Suppressor macrophage (primary cell): ENCODE data around the gene SH3TC2.

Experiments used
- DNase-seq, 4 experiments: peaks; one replicate each; pipeline ENCODE4 v3.0.0-alpha.2; 2020 to 2022

The SH3TC2 gene

GRCh38 chr5:149060325-149060724 lies 2.5 kb downstream of the SH3TC2 start:
- peak in 2 of 4 experiments; percentile 28 to 29 for DNase-seq

GRCh38 chr5:149056616-149057165 lies 6.2 kb downstream of the SH3TC2 start:
- DNase-seq = no peak

GRCh38 chr5:149054416-149054815 lies 8.4 kb downstream of the SH3TC2 start:
- DNase-seq = no peak

GRCh38 chr5:149053072-149053695 lies 9.7 kb downstream of the SH3TC2 start:
- no peak for DNase-seq

- no peak for DNase-seq
These were observed 13.5 kb downstream of the SH3TC2 start for GRCh38 chr5:149049371-149049781.

- DNase-seq = no peak
These were observed 14.1 kb downstream of the SH3TC2 start for GRCh38 chr5:149048811-149049210.

GRCh38 chr5:149047462-149047861 lies 15.4 kb downstream of the SH3TC2 start:
- DNase-seq = no peak

- no peak for DNase-seq
These were observed 16.5 kb downstream of the SH3TC2 start for GRCh38 chr5:149046196-149046829.

- DNase-seq = peak in 2 of 4 experiments; percentile 63 to 64
These were observed 17.8 kb downstream of the SH3TC2 start for GRCh38 chr5:149045089-149045460.

- peak; percentile 29 to 64 (median 48) for DNase-seq
These were observed 18.3 kb downstream of the SH3TC2 start for GRCh38 chr5:149044453-149045088.

- no peak for DNase-seq
These were observed 19.2 kb downstream of the SH3TC2 start for GRCh38 chr5:149043641-149044040.

GRCh38 chr5:149042865-149043264 lies 20.0 kb downstream of the SH3TC2 start:
- DNase-seq = peak in 1 of 4 experiments; percentile 18

- DNase-seq = peak in 1 of 4 experiments; percentile 5
These were observed 21.6 kb downstream of the SH3TC2 start for GRCh38 chr5:149041242-149041641.

GRCh38 chr5:149040421-149040820 lies 22.4 kb downstream of the SH3TC2 start:
- no peak for DNase-seq

GRCh38 chr5:149039506-149039905 lies 23.4 kb downstream of the SH3TC2 start:
- peak; percentile 45 to 70 (median 64) for DNase-seq

GRCh38 chr5:149038336-149039080 lies 24.4 kb downstream of the SH3TC2 start:
- peak in 1 of 4 experiments; percentile 4 for DNase-seq

GRCh38 chr5:149037817-149038216 lies 25.0 kb downstream of the SH3TC2 start:
- peak; percentile 11 to 49 (median 37) for DNase-seq

GRCh38 chr5:149036970-149037369 lies 25.9 kb downstream of the SH3TC2 start:
- DNase-seq = peak in 1 of 4 experiments; percentile 30

- no peak for DNase-seq
These were observed 26.7 kb downstream of the SH3TC2 start for GRCh38 chr5:149036168-149036567.

GRCh38 chr5:149035372-149035790 lies 27.5 kb downstream of the SH3TC2 start:
- DNase-seq = peak; percentile 76 to 84 (median 82)

- no peak for DNase-seq
These were observed 31.9 kb downstream of the SH3TC2 start for GRCh38 chr5:149030838-149031397.

- no peak for DNase-seq
These were observed 32.5 kb downstream of the SH3TC2 start for GRCh38 chr5:149030392-149030791.
